NCI-H82 treated with DMSO at 0.1 percent for 48 hours (cell line): ENCODE data around the gene TTC1.
"Not testable (repeated sequence)": the region's sequence is repeated elsewhere in the genome, so short reads cannot be mapped to it uniquely, and the experiment has no call there.

Experiments
- DNase-seq: peaks from one replicate; lab custom pipeline; 2025; ENCODE audit not compliant: unreplicated experiment; lab: John Stamatoyannopoulos, UW

Gene TTC1

DNA sequence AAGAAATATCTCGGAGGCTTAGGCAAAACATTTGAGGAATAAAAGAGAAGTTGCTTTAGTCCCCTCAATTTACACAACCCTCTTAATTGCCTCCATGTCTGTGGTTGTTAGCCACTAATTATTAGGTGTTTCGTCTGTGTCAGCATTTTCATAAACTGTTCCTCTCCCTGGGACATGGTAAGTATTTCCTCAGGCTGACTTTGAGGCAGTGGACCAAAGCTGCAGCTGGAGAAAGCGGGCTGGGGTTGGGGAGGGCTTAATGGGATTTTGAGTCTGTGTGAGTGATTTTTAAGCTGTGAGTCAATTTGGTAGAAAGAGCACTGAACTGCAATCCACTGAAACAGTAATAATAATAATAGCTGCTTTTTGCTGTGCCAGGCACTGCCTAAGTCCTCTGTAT, 13.0 kb upstream of the TTC1 start:
- DNase-seq, result peak; percentile 45

GRCh38 chr5:160001457-160001856, 7.5 kb upstream of the TTC1 start:
- no peak for DNase-seq

GRCh38 chr5:160007514-160007913, 1.4 kb upstream of the TTC1 start:
- no peak for DNase-seq

DNA sequence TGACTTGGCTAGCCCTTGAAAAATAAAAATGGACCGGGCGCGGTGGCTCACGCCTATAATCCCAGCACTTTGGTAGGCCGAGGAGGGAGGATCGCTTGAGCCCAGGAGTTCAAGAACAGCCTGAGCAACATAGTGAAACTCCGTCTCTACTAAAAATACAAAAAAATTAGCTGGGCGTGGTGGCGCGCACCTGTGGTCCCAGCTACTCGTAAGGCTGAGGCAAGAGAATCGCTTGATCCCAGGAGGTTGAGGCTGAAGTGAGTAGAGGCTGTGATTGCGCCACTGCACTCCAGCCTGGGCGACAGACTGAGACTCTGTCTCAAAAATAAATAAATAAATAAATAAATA, 436 bp upstream of the TTC1 start:
- DNase-seq, result not testable (repeated sequence)

GRCh38 chr5:160009591-160009989, 651 bp downstream of the TTC1 start:
- DNase-seq, result no peak

DNA sequence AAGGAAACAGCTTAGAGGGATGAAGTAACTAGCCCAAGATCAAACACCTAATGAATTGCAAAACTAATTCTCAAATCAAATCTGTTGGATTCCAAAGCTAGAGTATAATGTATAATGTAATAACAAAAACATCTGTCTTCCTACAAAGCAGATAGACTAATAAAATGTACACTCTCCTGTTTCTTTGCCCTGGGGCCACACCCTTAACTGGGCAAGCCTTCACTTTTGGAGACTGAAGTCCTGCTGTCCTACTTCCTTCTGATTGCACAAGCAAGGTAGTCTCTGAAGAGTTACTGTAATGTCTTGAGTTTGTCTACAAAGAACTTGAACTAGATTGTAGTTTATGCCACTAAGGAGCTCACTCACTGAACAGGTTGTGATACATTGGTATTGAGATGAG, 2.5 kb downstream of the TTC1 start:
- DNase-seq, result no peak

DNA sequence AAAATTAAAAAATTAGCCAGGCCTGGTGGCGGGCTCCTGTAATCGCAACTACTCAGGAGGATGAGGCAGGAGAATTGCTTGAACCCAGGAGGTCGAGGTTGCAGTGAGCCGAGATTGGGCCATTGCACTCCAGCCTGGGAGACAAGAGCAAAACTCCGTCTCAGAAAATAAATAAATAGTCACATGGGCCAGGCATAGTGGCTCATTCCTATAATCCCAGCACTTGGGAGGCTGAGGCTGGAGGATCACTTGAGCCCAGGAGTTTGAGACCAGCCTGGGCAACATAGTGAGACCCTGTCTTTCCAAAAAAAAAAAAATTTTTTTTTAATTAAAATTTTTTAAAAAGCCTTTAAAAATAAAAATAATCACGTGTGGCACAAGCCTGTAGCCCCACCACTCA, 5.3 kb downstream of the TTC1 start:
- DNase-seq, result not testable (repeated sequence)

GRCh38 chr5:160018945-160019625, 10.1 kb downstream of the TTC1 start:
- no peak for DNase-seq

- DNase-seq, result no peak
Observed at GRCh38 chr5:160020266-160020770, 11.4 kb downstream of the TTC1 start.

DNA sequence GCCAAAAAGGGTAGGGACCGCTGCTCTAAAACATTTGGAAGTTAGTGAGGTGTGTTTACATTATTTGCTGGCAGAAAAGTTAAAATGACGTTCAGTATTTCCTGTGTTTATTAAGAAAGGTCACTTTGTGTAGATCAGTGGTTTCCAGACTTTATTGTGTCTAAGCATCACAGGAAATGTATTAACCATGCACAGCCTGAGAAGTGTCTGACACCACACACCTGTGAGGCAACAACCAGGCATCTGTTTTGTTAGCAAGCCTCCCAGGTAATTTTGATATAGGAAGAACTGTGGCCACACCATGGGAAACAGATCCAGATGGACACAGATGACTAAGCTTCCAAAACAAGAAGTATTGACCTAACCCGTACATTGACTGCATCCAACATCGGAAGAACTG, 12.0 kb downstream of the TTC1 start:
- no peak for DNase-seq

GRCh38 chr5:160021831-160022446, 13.0 kb downstream of the TTC1 start:
- DNase-seq, result peak; percentile 49

GRCh38 chr5:160023007-160023907, 14.3 kb downstream of the TTC1 start:
- DNase-seq, result no peak

- DNase-seq, result no peak
Observed at GRCh38 chr5:160023908-160024630, 15.1 kb downstream of the TTC1 start.

DNA sequence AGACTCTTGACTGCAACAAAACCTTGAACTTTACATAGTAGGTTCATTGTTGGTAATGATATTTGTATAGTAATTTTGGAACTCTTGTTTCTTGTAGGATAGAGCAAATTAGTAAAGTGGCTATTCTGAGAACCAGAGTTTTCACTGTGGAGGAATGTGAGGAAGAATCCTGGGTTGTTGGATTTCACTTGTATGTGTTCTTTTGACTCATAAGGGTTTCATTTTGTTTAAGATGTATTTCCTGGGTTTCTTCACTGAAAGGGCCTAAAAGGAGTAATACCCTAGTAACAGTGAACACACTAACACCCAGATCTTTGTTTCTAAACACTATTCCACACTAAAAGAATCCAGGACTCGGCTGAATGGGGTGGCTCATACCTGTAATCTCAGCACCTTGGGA, 20.1 kb downstream of the TTC1 start:
- DNase-seq, result no peak

- DNase-seq, result no peak
Observed at GRCh38 chr5:160029540-160030139, 20.7 kb downstream of the TTC1 start.

DNA sequence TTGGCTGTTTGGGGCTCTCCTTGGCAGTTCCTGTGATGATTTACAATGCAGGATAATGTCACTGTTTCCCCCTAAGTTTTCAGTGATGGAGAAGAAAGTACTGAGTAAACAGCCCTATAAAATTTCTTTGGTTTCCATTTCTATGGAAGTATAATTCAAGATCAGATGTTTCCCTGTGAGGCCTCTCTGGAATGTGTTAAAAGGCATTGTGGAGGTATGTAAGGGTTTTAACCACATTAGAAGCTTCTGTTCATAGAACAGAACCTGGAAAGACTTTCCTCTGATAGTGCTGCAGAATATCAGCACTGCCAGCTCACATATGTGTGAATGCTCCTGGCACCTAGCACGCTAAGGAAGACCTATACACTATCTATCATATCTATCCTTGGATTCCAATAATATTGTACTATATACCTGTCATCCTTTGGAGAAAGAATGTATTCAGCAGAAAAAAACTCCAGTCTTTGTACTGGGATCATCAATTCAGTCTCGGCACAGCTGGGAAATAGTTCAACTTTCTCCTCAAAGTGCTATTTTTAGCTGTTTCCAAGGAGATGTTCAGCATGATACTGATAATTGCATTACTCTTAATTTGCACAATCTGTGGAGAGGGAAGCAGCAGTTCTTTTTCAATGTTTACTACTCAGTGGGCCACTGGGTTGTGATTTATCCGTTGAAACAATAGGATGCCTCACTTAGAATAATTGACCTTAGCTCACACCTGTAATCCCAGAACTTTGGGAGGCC, 21.9 kb downstream of the TTC1 start:
- DNase-seq, result peak; percentile 49

DNA sequence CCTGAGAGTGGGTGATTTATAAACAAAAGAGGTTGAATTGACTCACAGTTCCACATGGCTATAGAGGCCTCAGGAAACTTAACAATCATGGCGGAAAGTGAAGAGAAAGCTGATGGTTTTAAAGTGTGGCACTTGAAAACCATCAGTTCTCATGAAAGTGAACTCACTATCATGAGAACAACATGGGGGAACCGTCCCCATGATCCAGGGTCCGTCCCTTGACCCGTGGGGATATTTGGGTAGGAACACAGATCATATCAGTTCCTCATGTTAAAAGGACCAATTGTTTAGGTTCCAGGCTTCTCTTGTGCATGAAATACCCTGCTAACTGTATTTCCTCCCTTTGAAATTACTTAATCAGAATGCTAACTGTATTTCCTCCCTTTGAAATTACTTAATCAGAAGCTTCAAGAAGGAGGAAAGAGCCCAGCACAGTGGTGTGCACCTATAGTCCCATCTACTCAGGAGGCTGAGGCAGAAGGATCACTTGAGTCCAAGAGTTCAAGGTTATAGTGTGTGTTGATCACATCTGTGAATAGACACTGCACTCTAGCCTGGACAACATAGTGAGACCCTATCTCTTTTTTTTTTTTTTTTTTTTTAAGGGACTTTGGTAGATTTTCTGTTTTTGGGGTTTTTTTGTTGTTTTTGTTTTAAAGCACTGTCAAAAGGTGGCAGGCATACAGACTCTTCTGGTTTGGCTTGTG, 24.8 kb downstream of the TTC1 start:
- no peak for DNase-seq

DNA sequence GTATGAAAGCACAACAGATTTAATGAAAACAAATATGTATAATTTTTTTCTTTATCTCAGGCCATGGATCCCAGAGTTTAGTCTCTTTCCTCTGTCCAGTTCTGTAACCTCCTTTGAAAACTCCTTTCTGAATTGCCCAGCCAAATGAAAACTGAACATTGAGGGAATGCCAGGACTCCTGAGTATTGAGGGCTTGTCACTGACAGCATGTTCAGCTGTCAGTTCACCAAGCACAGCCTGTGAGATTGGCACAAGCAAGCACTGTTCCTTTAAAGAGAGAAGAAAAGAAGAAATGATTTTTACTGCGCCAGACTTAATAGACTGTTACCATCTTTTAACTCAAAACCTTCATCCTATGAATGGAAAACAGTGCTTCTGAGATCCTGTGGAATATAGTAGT, 27.3 kb downstream of the TTC1 start:
- no peak for DNase-seq

DNA sequence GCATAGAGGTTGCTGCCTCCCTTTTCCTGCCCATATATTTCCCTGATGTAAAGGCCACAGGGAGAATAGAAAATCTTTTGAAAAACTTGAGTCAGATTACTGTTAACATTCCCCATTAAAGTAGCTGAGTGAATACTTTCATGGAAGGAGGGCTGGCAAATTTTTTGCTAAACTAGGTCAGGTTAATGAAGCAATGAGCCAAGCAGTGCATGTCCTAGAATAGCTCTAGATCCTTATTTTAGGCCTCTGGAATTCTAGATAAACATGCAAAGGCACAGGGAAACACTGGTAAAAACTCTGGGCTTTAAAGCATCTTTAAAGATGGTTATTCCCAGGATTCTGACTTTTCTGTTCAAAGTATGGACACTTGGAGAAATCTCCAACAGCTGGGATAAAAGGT, 27.9 kb downstream of the TTC1 start:
- no peak for DNase-seq
